Measurements from ENCODE around the gene NREP.

Gene NREP

DNA sequence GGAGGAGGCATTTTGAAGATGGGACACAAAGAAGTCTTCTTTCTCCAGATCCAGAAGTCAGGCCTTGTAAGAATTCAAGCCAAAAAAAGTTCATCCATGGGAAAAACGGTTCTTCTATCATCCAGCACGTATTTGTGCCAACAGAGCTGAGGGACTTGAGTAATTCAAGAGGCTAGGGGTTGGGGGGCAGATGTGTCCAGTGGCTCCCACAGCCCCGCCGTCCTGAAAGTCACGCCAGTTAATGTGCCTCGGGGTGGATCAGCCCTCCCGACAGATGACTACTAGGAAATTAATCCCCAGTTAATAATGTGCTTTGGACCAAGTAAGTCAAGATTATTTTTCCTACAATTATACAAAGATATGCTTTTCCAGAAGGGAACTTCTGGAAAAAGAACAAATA is 23.4 kb downstream of the NREP start:
- DNase-seq (ENCODE audit: low read depth in 1 of 2, low spot score in 1 of 2) = no peak
- Histone ChIP-seq H3K4me3 (replicated peaks; ENCODE audit: insufficient read depth, low read length) (no peak overlapping the region), H3K27me3 (ENCODE audit: insufficient read depth, poor library complexity, severe bottlenecking) (no peaks in the 10 kb centered on the region), H3K27ac (replicated peaks) (no peak overlapping the region)
- no peak for TF ChIP-seq GABPA (IDR thresholded peaks at IDR 0.05; ENCODE audit: low read depth)
- no peak for TF ChIP-seq SPI1 (IDR thresholded peaks at IDR 0.05; ENCODE audit: borderline replicate concordance, low read depth)
- TF ChIP-seq POLR2AphosphoS5 (IDR thresholded peaks at IDR 0.05; ENCODE audit: low read depth) = no peak
- no peak for TF ChIP-seq CTCF (IDR thresholded peaks at IDR 0.05; ENCODE audit: insufficient read depth, low read length)
- TF ChIP-seq, protein P1, sequence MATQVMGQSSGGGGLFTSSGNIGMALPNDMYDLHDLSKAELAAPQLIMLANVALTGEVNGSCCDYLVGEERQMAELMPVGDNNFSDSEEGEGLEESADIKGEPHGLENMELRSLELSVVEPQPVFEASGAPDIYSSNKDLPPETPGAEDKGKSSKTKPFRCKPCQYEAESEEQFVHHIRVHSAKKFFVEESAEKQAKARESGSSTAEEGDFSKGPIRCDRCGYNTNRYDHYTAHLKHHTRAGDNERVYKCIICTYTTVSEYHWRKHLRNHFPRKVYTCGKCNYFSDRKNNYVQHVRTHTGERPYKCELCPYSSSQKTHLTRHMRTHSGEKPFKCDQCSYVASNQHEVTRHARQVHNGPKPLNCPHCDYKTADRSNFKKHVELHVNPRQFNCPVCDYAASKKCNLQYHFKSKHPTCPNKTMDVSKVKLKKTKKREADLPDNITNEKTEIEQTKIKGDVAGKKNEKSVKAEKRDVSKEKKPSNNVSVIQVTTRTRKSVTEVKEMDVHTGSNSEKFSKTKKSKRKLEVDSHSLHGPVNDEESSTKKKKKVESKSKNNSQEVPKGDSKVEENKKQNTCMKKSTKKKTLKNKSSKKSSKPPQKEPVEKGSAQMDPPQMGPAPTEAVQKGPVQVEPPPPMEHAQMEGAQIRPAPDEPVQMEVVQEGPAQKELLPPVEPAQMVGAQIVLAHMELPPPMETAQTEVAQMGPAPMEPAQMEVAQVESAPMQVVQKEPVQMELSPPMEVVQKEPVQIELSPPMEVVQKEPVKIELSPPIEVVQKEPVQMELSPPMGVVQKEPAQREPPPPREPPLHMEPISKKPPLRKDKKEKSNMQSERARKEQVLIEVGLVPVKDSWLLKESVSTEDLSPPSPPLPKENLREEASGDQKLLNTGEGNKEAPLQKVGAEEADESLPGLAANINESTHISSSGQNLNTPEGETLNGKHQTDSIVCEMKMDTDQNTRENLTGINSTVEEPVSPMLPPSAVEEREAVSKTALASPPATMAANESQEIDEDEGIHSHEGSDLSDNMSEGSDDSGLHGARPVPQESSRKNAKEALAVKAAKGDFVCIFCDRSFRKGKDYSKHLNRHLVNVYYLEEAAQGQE (IDR thresholded peaks at IDR 0.05; ENCODE audit: insufficient replicate concordance, low read depth) = no peak

GRCh38 chr5:111731638-111732037 is 25.4 kb downstream of the NREP start:
- Histone ChIP-seq H3K27me3 (ENCODE audit: insufficient read depth, poor library complexity, severe bottlenecking) (no peaks in the 10 kb centered on the region), H3K27ac (replicated peaks) (no peak overlapping the region), H3K4me3 (replicated peaks; ENCODE audit: insufficient read depth, low read length) (no peak overlapping the region)
- no peak for TF ChIP-seq GABPA (IDR thresholded peaks at IDR 0.05; ENCODE audit: low read depth)
- TF ChIP-seq SPI1 (IDR thresholded peaks at IDR 0.05; ENCODE audit: borderline replicate concordance, low read depth) = no peak
- TF ChIP-seq CTCF (IDR thresholded peaks at IDR 0.05; ENCODE audit: insufficient read depth, low read length) = no peak
- no peak for TF ChIP-seq POLR2AphosphoS5 (IDR thresholded peaks at IDR 0.05; ENCODE audit: low read depth)
- TF ChIP-seq, protein P1 (IDR thresholded peaks at IDR 0.05; ENCODE audit: insufficient replicate concordance, low read depth) = no peak
- no peak for DNase-seq (ENCODE audit: low read depth in 1 of 2, low spot score in 1 of 2)

GRCh38 chr5:111730659-111731382 is 26.2 kb downstream of the NREP start:
- DNase-seq (ENCODE audit: low read depth in 1 of 2, low spot score in 1 of 2) = no peak
- Histone ChIP-seq H3K27me3 (ENCODE audit: insufficient read depth, poor library complexity, severe bottlenecking) (no peaks in the 10 kb centered on the region), H3K27ac (replicated peaks) (no peak overlapping the region), H3K4me3 (replicated peaks; ENCODE audit: insufficient read depth, low read length) (no peak overlapping the region)
- TF ChIP-seq CTCF (IDR thresholded peaks at IDR 0.05; ENCODE audit: insufficient read depth, low read length) (no peak), SPI1 (IDR thresholded peaks at IDR 0.05; ENCODE audit: borderline replicate concordance, low read depth) (no peak), GABPA (IDR thresholded peaks at IDR 0.05; ENCODE audit: low read depth) (no peak), POLR2AphosphoS5 (IDR thresholded peaks at IDR 0.05; ENCODE audit: low read depth) (no peak)
- TF ChIP-seq, protein P1 (IDR thresholded peaks at IDR 0.05; ENCODE audit: insufficient replicate concordance, low read depth) = no peak

Measured in HL-60 (cell line).